GM12891 (cell line): ENCODE data around the gene SIRPA.
A peak's percentile ranks its signal among the peaks of the same experiment; 100 is the strongest.

ENCODE experiments used
- DNase-seq: peaks from one replicate; pipeline ENCODE4 v3.0.0; 2011; ENCODE audit warnings: low spot score; ENCODE audit not compliant: insufficient read length
- FAIRE-seq: peaks from 2 replicates; lab custom pipeline; 2011; peaks lifted over from hg19 to GRCh38; lab: Jason Lieb, UNC
- PAX5 ChIP-seq: IDR thresholded peaks from 2 replicates; pipeline ENCODE4 v1.6.1; 2011; ENCODE audit warnings: low read length, moderate library complexity, mild to moderate bottlenecking; ENCODE audit not compliant: insufficient read depth, severe bottlenecking
- POLR2A ChIP-seq: IDR thresholded peaks from 2 replicates; pipeline ENCODE4 v1.6.1; 2011; ENCODE audit warnings: low read depth, low read length, control low read depth
- POLR2AphosphoS5 ChIP-seq: IDR thresholded peaks from 2 replicates; pipeline ENCODE4 v1.6.1; 2011; ENCODE audit warnings: low read depth, low read length, control low read depth
- POU2F2 ChIP-seq: IDR thresholded peaks from 2 replicates; pipeline ENCODE4 v1.6.1; 2011; ENCODE audit warnings: low read depth, mild to moderate bottlenecking, control low read depth, low read length, moderate library complexity
- SPI1 ChIP-seq: IDR thresholded peaks from 2 replicates; pipeline ENCODE4 v1.6.1; 2011; ENCODE audit warnings: low read depth, low read length, control low read depth
- TAF1 ChIP-seq: IDR thresholded peaks from 2 replicates; pipeline ENCODE4 v1.6.1; 2011; ENCODE audit warnings: low read depth, low read length, control low read depth

SIRPA gene

DNA sequence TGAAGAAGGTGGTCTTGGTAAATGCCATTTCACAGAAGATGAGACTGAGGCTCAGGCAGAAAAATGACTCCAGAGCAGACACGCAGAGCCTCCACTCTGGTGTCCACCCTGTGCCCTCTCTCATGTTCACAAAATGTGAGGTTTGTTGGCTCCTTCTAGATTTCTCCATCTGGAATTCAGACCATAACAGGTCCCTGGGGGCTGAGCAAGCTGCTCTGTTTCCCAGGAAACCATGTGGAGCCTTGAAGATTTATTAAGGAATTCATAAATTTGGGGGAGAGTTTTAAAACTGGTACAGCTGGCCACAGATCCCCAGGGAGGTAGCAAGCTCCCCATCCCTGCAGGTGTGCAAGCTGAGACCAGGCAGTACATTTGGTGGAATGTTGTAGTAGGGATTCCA lies 38.8 kb upstream of the SIRPA start:
- FAIRE-seq, result no peak
- no peak for DNase-seq
- no peak for TF ChIP-seq POLR2AphosphoS5
- no peak for TF ChIP-seq PAX5
- no peak for TF ChIP-seq TAF1
- no peak for TF ChIP-seq POU2F2
- TF ChIP-seq SPI1, result no peak
- TF ChIP-seq POLR2A, result no peak

DNA sequence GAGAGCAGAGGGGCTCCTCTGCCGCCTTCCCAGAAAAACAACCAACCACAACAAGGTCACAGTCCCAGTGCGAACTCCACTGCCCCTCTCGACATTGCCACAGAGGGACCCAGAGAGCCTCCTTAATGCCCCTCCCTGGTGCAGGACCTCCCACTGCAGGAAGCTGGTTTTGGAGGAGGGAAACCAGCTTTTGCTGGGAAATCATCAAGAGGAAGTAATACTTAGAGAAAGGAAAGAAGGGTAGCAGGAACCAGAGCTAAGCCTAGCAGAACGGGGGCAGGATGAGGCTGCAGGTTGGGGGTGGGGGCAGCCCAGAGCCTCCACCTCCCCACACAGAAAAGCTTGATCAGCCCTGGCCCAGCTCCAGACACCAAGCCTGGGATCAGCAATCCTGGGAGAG lies 37.7 kb upstream of the SIRPA start:
- FAIRE-seq (no peak), DNase-seq (no peak)
- TF ChIP-seq SPI1 (no peak), TAF1 (no peak), POU2F2 (no peak), POLR2AphosphoS5 (no peak), POLR2A (no peak), PAX5 (no peak)

DNA sequence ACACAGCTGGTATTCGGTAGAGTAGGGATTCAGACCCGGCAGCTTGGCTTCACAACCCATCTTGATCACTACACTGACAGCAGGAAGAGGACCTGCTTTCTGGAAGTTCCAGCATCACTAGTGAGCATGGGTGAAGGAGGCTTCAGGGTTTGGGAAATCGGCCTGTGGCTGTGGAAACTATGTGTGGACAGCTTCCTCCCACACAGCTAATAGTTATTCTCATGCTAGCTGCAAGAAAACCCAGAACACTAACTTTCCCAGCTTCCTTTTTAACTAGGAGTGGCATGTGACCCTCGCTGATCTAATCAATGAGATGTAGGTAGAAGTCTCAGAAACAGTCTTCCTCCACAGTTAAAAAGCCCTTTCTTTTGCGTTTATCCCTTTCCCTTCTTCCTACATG lies 36.3 kb upstream of the SIRPA start:
- DNase-seq (no peak), FAIRE-seq (peak; percentile 65)
- TF ChIP-seq SPI1 (no peak), POLR2AphosphoS5 (no peak), POLR2A (no peak), TAF1 (no peak), PAX5 (no peak), POU2F2 (no peak)

- FAIRE-seq (no peak), DNase-seq (no peak)
- TF ChIP-seq TAF1 (no peak), PAX5 (no peak), POLR2A (no peak), POLR2AphosphoS5 (no peak), POU2F2 (no peak), SPI1 (no peak)
Observed at GRCh38 chr20:1860446-1860845, 34.8 kb upstream of the SIRPA start.

DNA sequence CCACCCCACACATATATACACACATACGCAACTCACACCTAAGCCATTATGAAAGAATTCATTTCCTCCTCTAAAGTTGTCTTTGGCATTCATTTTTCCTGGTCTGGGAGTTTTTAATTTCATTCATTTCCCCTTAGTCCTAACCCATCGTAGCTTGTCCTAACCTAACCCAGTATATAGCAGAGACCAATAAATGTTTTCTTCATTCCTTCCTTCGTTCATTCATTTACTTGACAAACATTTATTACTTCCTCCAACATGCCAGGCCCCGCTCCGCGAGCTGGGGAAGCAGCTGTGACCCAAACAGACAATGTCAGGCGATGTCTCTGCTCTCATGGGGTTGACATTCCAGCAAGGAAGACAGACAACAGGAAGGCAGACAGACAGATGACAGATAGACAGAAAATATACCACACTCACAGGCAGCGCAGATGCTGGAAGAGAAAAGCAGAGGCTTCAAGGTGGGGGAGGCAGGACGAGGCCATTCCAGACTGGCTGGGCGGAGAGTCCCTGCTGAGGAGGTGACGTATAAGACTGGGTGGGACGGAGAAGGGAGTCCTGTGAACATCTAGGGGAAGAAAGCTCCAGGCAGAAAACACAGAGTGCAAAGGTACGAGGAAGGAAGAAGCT lies 33.7 kb upstream of the SIRPA start:
- TF ChIP-seq POU2F2 (no peak), POLR2A (no peak), TAF1 (no peak), PAX5 (no peak)
- no peak for DNase-seq
- FAIRE-seq, result no peak

DNA sequence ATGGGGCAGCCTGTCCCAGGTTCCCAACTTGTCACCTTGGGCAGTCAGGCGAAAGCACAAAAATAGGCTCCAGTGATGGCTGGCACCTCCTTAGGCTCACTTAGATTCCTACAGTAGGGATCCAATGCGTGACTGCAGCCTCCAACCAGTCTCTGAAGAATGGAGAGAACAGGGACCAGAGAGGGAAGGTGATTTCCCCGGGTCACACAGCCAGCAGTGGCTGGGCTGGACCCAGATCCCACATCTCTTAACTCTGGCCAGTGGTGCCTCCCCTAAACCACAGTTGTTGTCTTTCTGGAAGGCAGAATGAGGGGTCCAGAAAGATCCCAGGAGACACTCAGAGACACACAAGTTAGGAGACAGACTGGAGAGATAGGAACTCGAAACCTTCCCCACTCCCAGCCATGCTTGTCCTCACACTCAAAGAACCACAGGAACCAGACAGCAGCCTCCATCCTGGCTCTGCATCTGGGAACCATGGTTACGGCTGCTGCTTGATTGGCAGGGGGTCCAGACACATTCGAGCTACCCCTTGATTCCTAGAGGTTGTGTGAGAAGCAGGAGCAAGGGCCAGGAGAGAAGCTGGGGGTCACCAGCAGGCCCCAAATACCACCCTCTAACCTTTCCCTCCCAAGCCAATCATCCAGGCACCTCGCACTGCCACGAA lies 33.1 kb upstream of the SIRPA start:
- TF ChIP-seq PAX5 (no peak), POU2F2 (no peak)
- FAIRE-seq, result no peak
- DNase-seq, result no peak

GRCh38 chr20:1862663-1863053 lies 32.5 kb upstream of the SIRPA start:
- no peak for FAIRE-seq
- no peak for DNase-seq
- TF ChIP-seq PAX5 (no peak), SPI1 (no peak), POLR2A (no peak), POLR2AphosphoS5 (no peak), TAF1 (no peak), POU2F2 (no peak)

DNA sequence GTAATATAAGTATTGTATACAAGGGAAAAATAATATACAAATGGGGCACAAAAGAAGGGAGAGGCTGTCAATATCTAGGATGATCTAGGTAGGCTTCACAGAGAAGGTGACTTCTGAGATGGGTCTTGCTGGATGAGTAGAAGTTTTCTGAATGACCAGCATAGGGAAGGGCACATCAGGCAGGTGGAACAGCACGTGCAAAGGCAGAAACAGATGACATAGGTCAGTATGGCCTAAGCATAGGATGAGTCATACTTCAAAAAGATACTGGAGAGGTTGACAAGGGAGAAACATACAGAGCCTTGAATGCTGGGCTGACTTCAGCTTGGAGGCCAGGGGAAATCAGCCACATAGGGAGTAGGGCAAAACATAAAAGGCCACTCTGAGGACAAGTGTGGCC lies 31.9 kb upstream of the SIRPA start:
- no peak for TF ChIP-seq POLR2A
- TF ChIP-seq SPI1, result no peak
- no peak for TF ChIP-seq PAX5
- TF ChIP-seq POLR2AphosphoS5, result no peak
- no peak for TF ChIP-seq TAF1
- TF ChIP-seq POU2F2, result no peak
- no peak for FAIRE-seq
- no peak for DNase-seq

GRCh38 chr20:1866834-1867233 lies 28.4 kb upstream of the SIRPA start:
- TF ChIP-seq POLR2AphosphoS5, result no peak
- no peak for TF ChIP-seq SPI1
- TF ChIP-seq POLR2A, result no peak
- no peak for TF ChIP-seq TAF1
- no peak for TF ChIP-seq PAX5
- TF ChIP-seq POU2F2, result no peak
- FAIRE-seq, result no peak

More at GRCh38 chr20:1866834-1867233, 28.4 kb upstream of the SIRPA start:
- DNase-seq, result no peak
